ENCODE results near the gene GRK5. TPM values are rescaled to one million over a fixed set of nuclear protein-coding genes. Genes with fewer than 3 reads are reported as not detected.

The GRK5 gene
- total RNA-seq, 2 donors from 2014 or later, result 85.3 to 90.2 TPM

DNA sequence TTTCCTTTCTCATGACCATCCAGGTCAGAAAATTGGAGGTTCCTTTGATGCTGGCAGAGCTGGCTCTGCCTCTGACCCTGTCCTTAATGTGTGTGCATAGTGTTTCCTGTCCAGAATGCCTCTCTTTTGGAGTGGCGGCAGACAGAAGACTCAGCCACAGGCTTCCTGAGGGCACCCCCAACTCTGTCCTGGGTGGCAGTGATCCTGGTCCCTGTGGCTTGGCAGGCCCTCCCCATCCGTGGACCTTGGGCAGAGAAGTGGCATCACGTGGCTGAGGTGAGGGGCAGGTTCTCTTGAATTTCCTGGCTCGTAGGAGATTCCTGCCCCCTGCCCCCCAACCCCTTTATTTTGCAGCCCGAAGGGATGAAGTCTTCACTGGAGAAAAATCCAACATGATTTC is 202.0 kb downstream of the GRK5 start:
- DNase-seq (ENCODE audit: low spot score), result no peak
- ATAC-seq (ENCODE audit: insufficient number of reproducible peaks, low FRiP score, low read depth), result no peak
- Histone ChIP-seq H3K36me3 (no peaks in the 10 kb centered on the region), H3K4me3 (no peak overlapping the region), H3K4me1 (ENCODE audit: control insufficient read depth in 1 of 2, low read depth in 2 of 2) (peaks cover 16 to 19% of the 10 kb centered on the region in 2 donors), H3K9me3 (no peaks in the 10 kb centered on the region), H3K27me3 (replicated peaks; ENCODE audit: insufficient read depth) (no peaks in the 10 kb centered on the region), H3K27ac (no peak overlapping the region)
- TF ChIP-seq, protein P1, sequence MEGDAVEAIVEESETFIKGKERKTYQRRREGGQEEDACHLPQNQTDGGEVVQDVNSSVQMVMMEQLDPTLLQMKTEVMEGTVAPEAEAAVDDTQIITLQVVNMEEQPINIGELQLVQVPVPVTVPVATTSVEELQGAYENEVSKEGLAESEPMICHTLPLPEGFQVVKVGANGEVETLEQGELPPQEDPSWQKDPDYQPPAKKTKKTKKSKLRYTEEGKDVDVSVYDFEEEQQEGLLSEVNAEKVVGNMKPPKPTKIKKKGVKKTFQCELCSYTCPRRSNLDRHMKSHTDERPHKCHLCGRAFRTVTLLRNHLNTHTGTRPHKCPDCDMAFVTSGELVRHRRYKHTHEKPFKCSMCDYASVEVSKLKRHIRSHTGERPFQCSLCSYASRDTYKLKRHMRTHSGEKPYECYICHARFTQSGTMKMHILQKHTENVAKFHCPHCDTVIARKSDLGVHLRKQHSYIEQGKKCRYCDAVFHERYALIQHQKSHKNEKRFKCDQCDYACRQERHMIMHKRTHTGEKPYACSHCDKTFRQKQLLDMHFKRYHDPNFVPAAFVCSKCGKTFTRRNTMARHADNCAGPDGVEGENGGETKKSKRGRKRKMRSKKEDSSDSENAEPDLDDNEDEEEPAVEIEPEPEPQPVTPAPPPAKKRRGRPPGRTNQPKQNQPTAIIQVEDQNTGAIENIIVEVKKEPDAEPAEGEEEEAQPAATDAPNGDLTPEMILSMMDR (IDR thresholded peaks at IDR 0.05), result no peak

DNA sequence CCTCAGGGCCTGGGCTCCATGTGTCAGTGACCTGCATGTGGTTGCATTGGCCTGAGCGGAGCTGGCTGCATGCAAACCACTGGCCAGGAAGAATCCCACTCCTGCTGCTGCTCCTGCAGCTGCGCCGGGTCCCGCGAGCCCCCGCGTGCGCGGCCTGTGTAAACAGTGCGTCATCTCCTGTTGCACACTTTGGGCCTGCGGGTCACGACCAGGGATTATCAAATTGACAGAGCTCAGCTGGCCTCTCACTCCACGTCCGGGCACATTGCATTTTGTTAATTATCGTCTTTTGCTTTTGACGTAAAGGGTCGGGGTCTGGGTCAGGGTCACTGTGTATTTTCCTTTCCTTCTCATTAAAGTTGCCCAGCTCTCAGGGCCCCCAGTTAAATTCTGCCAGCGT is 202.5 kb downstream of the GRK5 start:
- H3K27ac ChIP-seq, result no peak overlapping the region
- no peaks in the 10 kb centered on the region for H3K9me3 ChIP-seq
- no peaks in the 10 kb centered on the region for H3K27me3 ChIP-seq (replicated peaks; ENCODE audit: insufficient read depth)
- ATAC-seq (ENCODE audit: insufficient number of reproducible peaks, low FRiP score, low read depth), result no peak
- no peak overlapping the region for H3K4me3 ChIP-seq
- TF ChIP-seq, protein P1 (IDR thresholded peaks at IDR 0.05), result no peak
- peaks cover 19% of the 10 kb centered on the region in 2 donors for H3K4me1 ChIP-seq (ENCODE audit: control insufficient read depth in 1 of 2, low read depth in 2 of 2)
- DNase-seq (ENCODE audit: low spot score), result no peak
- H3K36me3 ChIP-seq, result no peaks in the 10 kb centered on the region

DNA sequence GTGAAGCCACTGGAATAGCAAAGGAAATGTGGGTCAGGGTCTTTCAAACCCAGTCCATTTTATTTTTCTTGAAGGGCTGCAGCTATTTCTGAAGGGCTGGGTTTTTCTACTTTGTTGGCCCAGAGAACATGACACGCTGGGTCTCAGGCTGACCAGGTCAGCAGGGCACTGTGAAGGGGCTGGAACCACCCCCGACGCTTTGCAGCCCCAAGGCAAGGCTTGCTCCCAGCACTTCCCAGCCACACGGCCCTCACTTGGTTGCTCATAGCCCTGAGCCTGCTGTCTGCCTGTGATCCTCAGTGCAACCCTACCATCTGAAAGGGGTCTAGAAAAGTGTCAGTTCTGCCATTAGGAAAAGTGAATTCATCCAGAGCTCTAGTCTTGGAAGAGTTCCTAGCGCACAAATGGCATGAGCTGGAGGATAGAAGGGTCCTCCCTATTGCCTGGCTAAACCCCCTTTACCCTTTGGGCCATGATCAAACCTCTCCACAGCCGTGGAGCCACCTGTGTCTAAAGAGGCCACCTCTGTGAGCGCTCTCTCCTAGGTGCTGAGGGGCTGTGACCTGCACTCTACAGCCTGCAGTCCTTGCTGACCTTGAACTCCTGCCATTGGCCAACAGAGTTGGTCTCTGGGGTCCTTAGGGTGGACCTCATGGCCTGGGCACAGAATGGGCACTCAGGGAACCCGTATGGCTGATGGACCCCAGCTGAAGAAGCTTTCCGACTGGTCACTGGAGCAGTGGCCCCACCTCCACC is 203.2 kb downstream of the GRK5 start:
- Histone ChIP-seq H3K9me3 (no peaks in the 10 kb centered on the region), H3K27ac (peak overlapping the region in 1 of 2 donors; percentile 22), H3K36me3 (no peaks in the 10 kb centered on the region), H3K27me3 (replicated peaks; ENCODE audit: insufficient read depth) (no peaks in the 10 kb centered on the region), H3K4me1 (ENCODE audit: control insufficient read depth in 1 of 2, low read depth in 2 of 2) (peaks cover 19 to 23% of the 10 kb centered on the region in 2 donors), H3K4me3 (no peak overlapping the region)
- TF ChIP-seq, protein P1 (IDR thresholded peaks at IDR 0.05), result no peak
- no peak for ATAC-seq (ENCODE audit: insufficient number of reproducible peaks, low FRiP score, low read depth)
- DNase-seq (ENCODE audit: low spot score), result no peak

DNA sequence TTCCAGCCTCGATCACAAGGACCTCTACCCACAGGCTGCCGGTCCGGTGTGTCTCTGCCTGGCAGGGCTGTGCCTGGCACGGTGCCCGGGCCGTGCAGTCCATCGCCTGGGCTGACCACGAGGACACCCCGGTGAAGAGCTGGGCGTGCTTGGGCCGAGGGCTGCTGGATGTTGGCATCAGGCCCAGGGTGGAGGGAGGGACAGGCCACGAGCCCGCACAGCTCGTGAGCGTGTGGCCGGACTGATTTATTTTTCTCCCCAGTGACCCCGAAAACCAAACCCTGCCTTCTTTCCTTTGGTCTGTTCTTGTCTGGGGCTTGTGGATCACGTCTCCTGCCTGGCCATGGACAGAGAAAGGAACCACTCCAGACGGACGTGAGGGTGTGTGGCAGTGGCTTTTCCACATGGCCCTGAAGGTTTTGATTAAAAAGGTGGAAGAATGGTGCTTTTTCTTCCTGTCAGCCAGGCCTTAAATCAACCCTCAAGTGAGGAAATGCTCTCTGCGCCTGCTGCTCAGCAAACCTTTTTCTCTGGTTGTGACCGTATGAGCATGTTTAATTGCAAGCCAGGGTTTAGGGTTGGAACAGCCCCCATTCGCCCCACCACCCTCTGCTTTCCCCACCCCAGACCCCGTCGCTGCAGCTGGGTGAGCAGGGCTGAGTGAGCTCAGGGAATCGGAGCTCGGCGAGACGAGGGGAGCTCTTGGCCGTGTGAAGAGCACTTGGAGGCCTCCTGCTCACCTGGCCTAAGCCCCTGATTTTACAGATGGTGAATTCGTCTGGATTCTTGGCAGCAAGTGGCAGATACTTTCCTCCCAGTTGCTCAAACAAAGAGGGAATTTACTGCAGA is 205.1 kb downstream of the GRK5 start:
- Histone ChIP-seq H3K4me3 (no peak overlapping the region), H3K27ac (peak overlapping the region; percentile 34 to 49), H3K4me1 (ENCODE audit: control insufficient read depth in 1 of 2, low read depth in 2 of 2) (peaks cover 18 to 19% of the 10 kb centered on the region in 2 donors), H3K9me3 (no peaks in the 10 kb centered on the region), H3K27me3 (replicated peaks; ENCODE audit: insufficient read depth) (no peaks in the 10 kb centered on the region), H3K36me3 (no peaks in the 10 kb centered on the region)
- TF ChIP-seq, protein P1 (IDR thresholded peaks at IDR 0.05), result no peak
- no peak for ATAC-seq (ENCODE audit: insufficient number of reproducible peaks, low FRiP score, low read depth)
- no peak for DNase-seq (ENCODE audit: low spot score)

DNA sequence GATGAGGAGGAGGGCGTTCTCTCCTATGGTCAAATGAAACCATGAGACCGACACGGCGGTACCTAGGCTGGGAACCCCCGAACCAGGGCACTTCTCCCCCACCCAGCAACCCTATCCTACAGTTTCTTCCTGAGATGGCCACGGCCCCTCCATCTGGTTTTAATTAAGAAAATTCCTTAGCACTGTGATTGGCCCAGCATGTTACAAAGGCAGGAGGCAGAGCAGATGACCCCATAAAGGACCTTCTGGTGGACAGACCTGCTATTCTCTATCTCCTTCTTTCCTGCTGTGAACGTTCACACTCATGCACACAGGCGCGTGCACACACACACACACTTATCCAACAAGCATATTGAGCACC is 205.7 kb downstream of the GRK5 start:
- H3K27me3 ChIP-seq (replicated peaks; ENCODE audit: insufficient read depth), result no peaks in the 10 kb centered on the region
- H3K4me1 ChIP-seq (ENCODE audit: control insufficient read depth in 1 of 2, low read depth in 2 of 2), result peaks cover 18 to 19% of the 10 kb centered on the region in 2 donors
- ATAC-seq (ENCODE audit: insufficient number of reproducible peaks, low FRiP score, low read depth) (no peak), DNase-seq (ENCODE audit: low spot score) (no peak)
- TF ChIP-seq, protein P1 (IDR thresholded peaks at IDR 0.05), result no peak
- H3K9me3 ChIP-seq, result no peaks in the 10 kb centered on the region
- H3K36me3 ChIP-seq, result no peaks in the 10 kb centered on the region
- H3K27ac ChIP-seq, result peak overlapping the region in 1 of 2 donors; percentile 49
- H3K4me3 ChIP-seq, result no peak overlapping the region
